Measurements from ENCODE around the gene CDH23. TPM values are rescaled to one million over a fixed set of nuclear protein-coding genes. Genes with fewer than 3 reads are reported as not detected.

CDH23 gene
- total and polyA plus RNA-seq, 10 of the 15 experiments (the other 5 are each of a cell fraction or from before 2014, with no cell fraction given), result 0.09 to 0.40 (median 0.15) TPM; not detected in 1

DNA sequence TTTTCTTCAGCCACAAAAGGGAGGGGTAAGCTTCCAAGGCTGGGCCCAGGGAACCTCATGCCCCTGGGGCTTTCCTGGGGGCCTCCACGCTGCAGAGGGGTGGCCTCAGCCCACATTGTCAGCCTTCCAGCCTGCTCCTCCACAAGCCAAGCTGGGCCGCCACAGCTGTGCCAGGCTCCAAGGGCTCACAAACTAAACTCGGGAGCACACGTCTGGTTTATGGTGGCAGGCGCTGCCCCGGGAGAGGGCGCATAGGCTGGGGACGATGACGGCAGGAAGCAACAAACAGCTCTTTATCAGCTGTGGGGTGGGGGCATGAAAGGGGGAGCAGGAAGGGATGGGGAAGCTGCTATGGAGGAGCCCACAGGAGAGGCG, 6.3 kb upstream of the CDH23 start:
- peaks cover 3% of the 10 kb centered on the region; the same call in 1 of the 2 replicates for H4K20me1 ChIP-seq (ENCODE audit: control insufficient read depth, insufficient read depth)
- no peaks in the 10 kb centered on the region for H3K9me3 ChIP-seq (replicated peaks; ENCODE audit: control insufficient read depth, insufficient read depth, low read length)
- no peak overlapping the region for H3K4me2 ChIP-seq (ENCODE audit: control insufficient read depth, insufficient read depth)
- 3% methylated on average over 10 of the region's 10 CpGs for WGBS (ENCODE audit: insufficient coverage, insufficient replicate concordance, low lambda C conversion rate, missing lambda C conversion rate)
- no TSS peak for BruUV-seq (replicated peaks)
- ChIA-PET RAD21 (ENCODE audit: unreplicated experiment) (interaction anchor here (0.6 kb wide), 1 partner anchor 321 kb away, joined by 3 read pairs; no protein-coding TSS in a partner anchor), CTCF (interaction anchor here (0.9 to 1.7 kb wide), 4 partner anchors 9 to 179 kb away, joined by 3 to 6 read pairs (median 4); no protein-coding TSS in a partner anchor), POLR2A (no interaction called here), SMC1A (ENCODE audit: uncharacterized antibody, unreplicated experiment) (no interaction called here)
- no peak overlapping the region for H3K9ac ChIP-seq (ENCODE audit: control insufficient read depth, insufficient read depth, low read length)
- intact Hi-C loops (cut with micrococcal nuclease; ENCODE audit: unreplicated experiment), result no loop called here
- no peak overlapping the region for H3K4me3 ChIP-seq
- H2AFZ ChIP-seq (ENCODE audit: control insufficient read depth, low read depth, low read length), result no peak overlapping the region
- H3K79me2 ChIP-seq (ENCODE audit: control insufficient read depth, insufficient read depth, low read length), result no peaks in the 10 kb centered on the region
- H3K27ac ChIP-seq (ENCODE audit: control insufficient read depth, insufficient read depth), result no peak overlapping the region
- FAIRE-seq, result no peak
- in situ Hi-C loops (cut with MboI), result no loop called here
- ATAC-seq, result no peak
- H3K27me3 ChIP-seq (replicated peaks in 1 of 2; ENCODE audit: control insufficient read depth in 2 of 2, insufficient read depth in 2 of 2, low read length in 1 of 2), result peaks cover 4 to 24% of the 10 kb centered on the region in 2 experiments; a peak in 3 of 4 replicates
- TF ChIP-seq PAX5 (IDR thresholded peaks at IDR 0.05; ENCODE audit: borderline replicate concordance, low read depth, low read length) (no peak), KLF5 (IDR thresholded peaks at IDR 0.05; ENCODE audit: partially characterized antibody) (no peak), JUND (IDR thresholded peaks at IDR 0.05; ENCODE audit: low read depth, low read length) (no peak), SREBF2 (IDR thresholded peaks at IDR 0.05; ENCODE audit: low read length) (no peak), TCF3 (IDR thresholded peaks at IDR 0.05; ENCODE audit: borderline replicate concordance, insufficient read depth, low read depth, low read length) (no peak), RBBP5 (conservative IDR thresholded peaks at IDR 0.05) (no peak), FOXM1 (IDR thresholded peaks at IDR 0.05; ENCODE audit: low read depth, low read length) (no peak), HCFC1 (IDR thresholded peaks at IDR 0.05; ENCODE audit: low read length) (no peak), BRCA1 (IDR thresholded peaks at IDR 0.05; ENCODE audit: low read depth, low read length) (no peak), CREB1 (IDR thresholded peaks at IDR 0.05; ENCODE audit: low read depth) (no peak)
- TF ChIP-seq, protein P1, sequence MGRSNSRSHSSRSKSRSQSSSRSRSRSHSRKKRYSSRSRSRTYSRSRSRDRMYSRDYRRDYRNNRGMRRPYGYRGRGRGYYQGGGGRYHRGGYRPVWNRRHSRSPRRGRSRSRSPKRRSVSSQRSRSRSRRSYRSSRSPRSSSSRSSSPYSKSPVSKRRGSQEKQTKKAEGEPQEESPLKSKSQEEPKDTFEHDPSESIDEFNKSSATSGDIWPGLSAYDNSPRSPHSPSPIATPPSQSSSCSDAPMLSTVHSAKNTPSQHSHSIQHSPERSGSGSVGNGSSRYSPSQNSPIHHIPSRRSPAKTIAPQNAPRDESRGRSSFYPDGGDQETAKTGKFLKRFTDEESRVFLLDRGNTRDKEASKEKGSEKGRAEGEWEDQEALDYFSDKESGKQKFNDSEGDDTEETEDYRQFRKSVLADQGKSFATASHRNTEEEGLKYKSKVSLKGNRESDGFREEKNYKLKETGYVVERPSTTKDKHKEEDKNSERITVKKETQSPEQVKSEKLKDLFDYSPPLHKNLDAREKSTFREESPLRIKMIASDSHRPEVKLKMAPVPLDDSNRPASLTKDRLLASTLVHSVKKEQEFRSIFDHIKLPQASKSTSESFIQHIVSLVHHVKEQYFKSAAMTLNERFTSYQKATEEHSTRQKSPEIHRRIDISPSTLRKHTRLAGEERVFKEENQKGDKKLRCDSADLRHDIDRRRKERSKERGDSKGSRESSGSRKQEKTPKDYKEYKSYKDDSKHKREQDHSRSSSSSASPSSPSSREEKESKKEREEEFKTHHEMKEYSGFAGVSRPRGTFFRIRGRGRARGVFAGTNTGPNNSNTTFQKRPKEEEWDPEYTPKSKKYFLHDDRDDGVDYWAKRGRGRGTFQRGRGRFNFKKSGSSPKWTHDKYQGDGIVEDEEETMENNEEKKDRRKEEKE (IDR thresholded peaks at IDR 0.05), result no peak
- TF ChIP-seq, protein P2, sequence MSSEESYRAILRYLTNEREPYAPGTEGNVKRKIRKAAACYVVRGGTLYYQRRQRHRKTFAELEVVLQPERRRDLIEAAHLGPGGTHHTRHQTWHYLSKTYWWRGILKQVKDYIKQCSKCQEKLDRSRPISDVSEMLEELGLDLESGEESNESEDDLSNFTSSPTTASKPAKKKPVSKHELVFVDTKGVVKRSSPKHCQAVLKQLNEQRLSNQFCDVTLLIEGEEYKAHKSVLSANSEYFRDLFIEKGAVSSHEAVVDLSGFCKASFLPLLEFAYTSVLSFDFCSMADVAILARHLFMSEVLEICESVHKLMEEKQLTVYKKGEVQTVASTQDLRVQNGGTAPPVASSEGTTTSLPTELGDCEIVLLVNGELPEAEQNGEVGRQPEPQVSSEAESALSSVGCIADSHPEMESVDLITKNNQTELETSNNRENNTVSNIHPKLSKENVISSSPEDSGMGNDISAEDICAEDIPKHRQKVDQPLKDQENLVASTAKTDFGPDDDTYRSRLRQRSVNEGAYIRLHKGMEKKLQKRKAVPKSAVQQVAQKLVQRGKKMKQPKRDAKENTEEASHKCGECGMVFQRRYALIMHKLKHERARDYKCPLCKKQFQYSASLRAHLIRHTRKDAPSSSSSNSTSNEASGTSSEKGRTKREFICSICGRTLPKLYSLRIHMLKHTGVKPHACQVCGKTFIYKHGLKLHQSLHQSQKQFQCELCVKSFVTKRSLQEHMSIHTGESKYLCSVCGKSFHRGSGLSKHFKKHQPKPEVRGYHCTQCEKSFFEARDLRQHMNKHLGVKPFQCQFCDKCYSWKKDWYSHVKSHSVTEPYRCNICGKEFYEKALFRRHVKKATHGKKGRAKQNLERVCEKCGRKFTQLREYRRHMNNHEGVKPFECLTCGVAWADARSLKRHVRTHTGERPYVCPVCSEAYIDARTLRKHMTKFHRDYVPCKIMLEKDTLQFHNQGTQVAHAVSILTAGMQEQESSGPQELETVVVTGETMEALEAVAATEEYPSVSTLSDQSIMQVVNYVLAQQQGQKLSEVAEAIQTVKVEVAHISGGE (CRISPR knock-in tag; IDR thresholded peaks at IDR 0.05), result no peak
- TF ChIP-seq, protein P3, sequence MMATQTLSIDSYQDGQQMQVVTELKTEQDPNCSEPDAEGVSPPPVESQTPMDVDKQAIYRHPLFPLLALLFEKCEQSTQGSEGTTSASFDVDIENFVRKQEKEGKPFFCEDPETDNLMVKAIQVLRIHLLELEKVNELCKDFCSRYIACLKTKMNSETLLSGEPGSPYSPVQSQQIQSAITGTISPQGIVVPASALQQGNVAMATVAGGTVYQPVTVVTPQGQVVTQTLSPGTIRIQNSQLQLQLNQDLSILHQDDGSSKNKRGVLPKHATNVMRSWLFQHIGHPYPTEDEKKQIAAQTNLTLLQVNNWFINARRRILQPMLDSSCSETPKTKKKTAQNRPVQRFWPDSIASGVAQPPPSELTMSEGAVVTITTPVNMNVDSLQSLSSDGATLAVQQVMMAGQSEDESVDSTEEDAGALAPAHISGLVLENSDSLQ (IDR thresholded peaks at IDR 0.05), result no peak
- H3K36me3 ChIP-seq (ENCODE audit: control insufficient read depth in 2 of 2, insufficient read depth in 2 of 2, low read length in 1 of 2), result no peaks in the 10 kb centered on the region
- H3K4me1 ChIP-seq (ENCODE audit: control insufficient read depth, insufficient read depth, low read length), result no peaks in the 10 kb centered on the region
- no peak for DNase-seq (ENCODE audit: low read depth, low spot score)

Data from GM12878 (cell line).